Measurements from ENCODE around the gene ITCH. TPM values are rescaled to one million over a fixed set of nuclear protein-coding genes. Genes with fewer than 3 reads are reported as not detected.
"Not testable (repeated sequence)": the region's sequence is repeated elsewhere in the genome, so short reads cannot be mapped to it uniquely, and the experiment has no call there.

ITCH gene
- total RNA-seq, 4 donors from 2014 or later = 50.3 to 67.6 (median 55.2) TPM

GRCh38 chr20:34473262-34473883, 110.3 kb downstream of the ITCH start:
- DNase-seq (ENCODE audit: low spot score) (no peak), ATAC-seq (ENCODE audit: low FRiP score) (peak; percentile 95)
- peak in 1 of 3 donors; percentile 7 for TF ChIP-seq CTCF (IDR thresholded peaks at IDR 0.05)

GRCh38 chr20:34475979-34476736, 113.1 kb downstream of the ITCH start:
- DNase-seq (ENCODE audit: low spot score) = no peak
- TF ChIP-seq CTCF (IDR thresholded peaks at IDR 0.05) = peak in 1 of 3 donors; percentile 25
- peak; percentile 66 for ATAC-seq (ENCODE audit: low FRiP score)

GRCh38 chr20:34479627-34480026, 116.6 kb downstream of the ITCH start:
- ATAC-seq (ENCODE audit: low FRiP score) = no peak
- no peak for TF ChIP-seq CTCF (IDR thresholded peaks at IDR 0.05)
- no peak for DNase-seq (ENCODE audit: low spot score)

GRCh38 chr20:34482154-34482553, 119.1 kb downstream of the ITCH start:
- ATAC-seq (ENCODE audit: low FRiP score); DNase-seq (ENCODE audit: low spot score): not testable (repeated sequence)

DNA sequence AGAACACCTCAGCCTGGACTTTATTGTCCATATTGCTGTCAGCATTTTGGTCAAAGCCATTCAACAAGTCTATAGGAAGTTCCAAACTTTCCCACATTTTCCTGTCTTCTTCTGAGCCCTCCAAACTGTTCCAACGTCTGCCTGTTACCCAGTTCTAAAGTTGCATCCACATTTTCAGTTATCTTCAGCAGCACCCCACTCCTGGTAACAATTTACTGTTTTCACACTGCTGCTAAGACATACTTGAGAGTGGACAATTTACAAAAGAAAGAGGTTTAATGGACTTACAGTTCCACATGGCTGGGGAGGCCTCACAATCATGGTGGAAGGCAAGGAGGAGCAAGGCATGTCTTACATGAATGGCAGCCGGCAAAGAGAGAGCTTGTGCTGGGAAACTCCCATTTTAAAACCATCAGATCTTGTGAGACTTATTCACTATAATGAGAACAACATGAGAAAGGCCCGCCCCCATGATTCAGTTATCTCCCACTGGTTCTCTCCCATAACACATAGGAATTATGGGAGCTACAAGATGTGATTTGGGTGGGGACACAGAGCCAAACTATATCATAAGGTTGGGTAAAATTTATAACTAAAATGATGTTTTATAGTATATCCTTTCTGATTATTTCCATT, 120.6 kb downstream of the ITCH start:
- DNase-seq (ENCODE audit: low spot score); ATAC-seq (ENCODE audit: low FRiP score): not testable (repeated sequence)

- no peak for TF ChIP-seq CTCF (IDR thresholded peaks at IDR 0.05)
- DNase-seq (ENCODE audit: low spot score) (no peak), ATAC-seq (ENCODE audit: low FRiP score) (no peak)
These were observed 122.1 kb downstream of the ITCH start for GRCh38 chr20:34485068-34485634.

GRCh38 chr20:34491226-34491931, 128.3 kb downstream of the ITCH start:
- no peak for DNase-seq (ENCODE audit: low spot score)
- no peak for ATAC-seq (ENCODE audit: low FRiP score)
- TF ChIP-seq CTCF (IDR thresholded peaks at IDR 0.05) = no peak

Data from omental fat pad (tissue), 4 donors.